ENCODE data around the gene FRZB.

Gene FRZB

GRCh38 chr2:182798736-182799135 lies 67.7 kb downstream of the FRZB start:
- no peak for DNase-seq (ENCODE audit: low read depth in 3 of 3)

DNA sequence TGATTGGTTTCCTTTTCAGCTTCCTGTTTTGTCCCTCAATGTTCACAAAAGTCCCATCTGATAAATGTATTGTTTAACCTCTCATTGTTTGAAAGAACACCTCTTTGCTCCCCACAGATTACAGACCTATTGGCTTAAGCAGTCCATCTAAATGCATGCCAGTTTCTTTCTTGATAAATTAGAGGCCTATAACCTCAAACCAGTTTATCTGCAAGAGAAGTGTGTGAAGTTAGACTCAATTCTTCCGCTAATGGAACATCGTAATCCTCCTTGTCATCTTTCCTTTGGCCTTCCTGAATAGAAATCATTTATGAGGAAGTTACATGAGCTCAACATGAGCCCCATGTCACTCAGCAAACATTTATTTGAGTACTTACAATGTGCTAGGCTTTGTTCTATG lies 74.0 kb downstream of the FRZB start:
- DNase-seq (ENCODE audit: low read depth in 3 of 3): no peak

DNA sequence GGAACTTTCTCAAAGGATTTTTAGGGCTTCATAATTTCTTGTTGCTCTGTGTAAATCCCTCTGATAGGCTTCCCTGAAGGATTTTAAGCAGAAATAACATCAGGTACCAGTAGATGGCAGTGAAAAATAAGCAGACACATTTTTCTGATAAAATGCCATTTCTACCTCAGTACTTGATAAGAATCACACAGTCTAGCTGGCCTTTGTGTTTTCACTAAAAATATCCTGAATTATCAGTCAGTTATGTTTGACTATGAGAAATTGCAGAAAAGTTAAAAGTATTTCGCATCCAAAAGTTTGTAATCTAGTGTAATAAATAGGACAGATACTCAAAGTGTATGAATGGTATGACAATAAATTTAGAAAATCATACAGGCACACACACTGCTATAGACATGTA lies 81.7 kb downstream of the FRZB start:
- no peak for DNase-seq (ENCODE audit: low read depth in 3 of 3)

GRCh38 chr2:182784058-182784706 lies 82.3 kb downstream of the FRZB start:
- DNase-seq (ENCODE audit: low read depth in 3 of 3): no peak

Measured in stimulated activated CD4-positive, alpha-beta T cell treated with anti-CD3 and anti-CD28 coated beads, TNF-alpha, amount 100 ng/mL, for 24 hours (primary cell).